H9 (cell line): ENCODE results near the gene CCT7. TPM values are rescaled to one million over a fixed set of nuclear protein-coding genes. Genes with fewer than 3 reads are reported as not detected.
A peak's percentile ranks its signal among the peaks of the same experiment; 100 is the strongest.

Experiments used
- DNase-seq: peaks from one replicate; pipeline ENCODE4 v3.0.0-alpha.2; 2017
- H2AFZ ChIP-seq: one replicate; pipeline ENCODE4 v1.6.1; 2013; ENCODE audit warnings: mild to moderate bottlenecking, low read length, control low read depth, moderate library complexity
- H2AK5ac ChIP-seq: 2 replicates; pipeline ENCODE4 v1.6.1; 2013; ENCODE audit warnings: low read length, control low read depth, mixed read lengths; ENCODE audit not compliant: insufficient read length
- H2BK120ac ChIP-seq: one replicate; pipeline ENCODE4 v1.6.1; 2013; ENCODE audit warnings: low read depth, mild to moderate bottlenecking, low read length, control low read depth, inconsistent platforms; ENCODE audit not compliant: poor library complexity, severe bottlenecking
- H2BK12ac ChIP-seq: 2 replicates; pipeline ENCODE4 v1.6.1; 2013; ENCODE audit warnings: low read length, control low read depth, mixed read lengths, low read depth; ENCODE audit not compliant: insufficient read length
- H2BK15ac ChIP-seq: 2 replicates; pipeline ENCODE4 v1.6.1; 2013; ENCODE audit warnings: low read depth, low read length, control low read depth
- H2BK20ac ChIP-seq: one replicate; pipeline ENCODE4 v1.6.1; 2013; ENCODE audit warnings: low read depth, mild to moderate bottlenecking, low read length, control low read depth, inconsistent platforms; ENCODE audit not compliant: poor library complexity, severe bottlenecking
- H2BK5ac ChIP-seq: 2 replicates; pipeline ENCODE4 v1.6.1; 2013; ENCODE audit warnings: low read length, control low read depth, mixed read lengths; ENCODE audit not compliant: insufficient read length
- H3K14ac ChIP-seq: 2 replicates; pipeline ENCODE4 v1.6.1; 2013; ENCODE audit warnings: low read length, control low read depth; ENCODE audit not compliant: insufficient read depth
- H3K18ac ChIP-seq: 2 replicates; pipeline ENCODE4 v1.6.1; 2013; ENCODE audit warnings: low read depth, mild to moderate bottlenecking, mixed read lengths, low read length, control low read depth; ENCODE audit not compliant: insufficient read length
- H3K23ac ChIP-seq: 2 replicates; pipeline ENCODE4 v1.6.1; 2013; ENCODE audit warnings: low read length, control low read depth, mixed read lengths, low read depth; ENCODE audit not compliant: insufficient read length
- H3K23me2 ChIP-seq: 2 replicates; pipeline ENCODE4 v1.6.1; 2013; ENCODE audit warnings: low read depth, mild to moderate bottlenecking, mixed read lengths, low read length, control low read depth; ENCODE audit not compliant: insufficient read length, poor library complexity, severe bottlenecking
- H3K27ac ChIP-seq: 2 replicates; pipeline ENCODE4 v1.5.1; 2013; ENCODE audit warnings: low read length, control low read depth, mixed read lengths, low read depth; ENCODE audit not compliant: insufficient read length
- H3K27me3 ChIP-seq: 2 replicates; pipeline ENCODE4 v1.6.1; 2013; ENCODE audit warnings: low read length, control low read depth, inconsistent platforms; ENCODE audit not compliant: insufficient read depth
- H3K4ac ChIP-seq: 2 replicates; pipeline ENCODE4 v1.6.1; 2013; ENCODE audit warnings: low read depth, mild to moderate bottlenecking, control low read depth, inconsistent platforms, low read length, moderate library complexity
- H3K4me1 ChIP-seq: 2 replicates; pipeline ENCODE4 v1.6.1; 2013; ENCODE audit warnings: low read length, control low read depth, inconsistent platforms; ENCODE audit not compliant: insufficient read depth
- H3K4me2 ChIP-seq: 2 replicates; pipeline ENCODE4 v1.6.1; 2013; ENCODE audit warnings: low read length, control low read depth, mixed read lengths; ENCODE audit not compliant: insufficient read length, insufficient read depth
- H3K56ac ChIP-seq: 2 replicates; pipeline ENCODE4 v1.6.1; 2013; ENCODE audit warnings: low read depth, mild to moderate bottlenecking, mixed read lengths, low read length, control low read depth; ENCODE audit not compliant: insufficient read length
- H3K79me1 ChIP-seq: 2 replicates; pipeline ENCODE4 v1.6.1; 2013; ENCODE audit warnings: low read depth, mild to moderate bottlenecking, moderate library complexity, low read length, control low read depth, inconsistent platforms; ENCODE audit not compliant: insufficient read depth, poor library complexity, severe bottlenecking
- H3K79me2 ChIP-seq: 2 replicates; pipeline ENCODE4 v1.6.1; 2013; ENCODE audit warnings: low read length, control low read depth, inconsistent platforms; ENCODE audit not compliant: insufficient read depth
- H3K9ac ChIP-seq: 2 replicates; pipeline ENCODE4 v1.6.1; 2013; ENCODE audit warnings: low read length, control low read depth, mixed read lengths; ENCODE audit not compliant: insufficient read length; ENCODE audit errors: extremely low read depth
- H3K9me3 ChIP-seq: one replicate; pipeline ENCODE4 v1.6.1; 2013; ENCODE audit warnings: low read depth, low read length, inconsistent platforms; ENCODE audit not compliant: control insufficient read depth
- H3T11ph ChIP-seq: one replicate; pipeline ENCODE4 v1.6.1; 2013; ENCODE audit warnings: mild to moderate bottlenecking, low read length, control low read depth, inconsistent platforms
- H4K20me1 ChIP-seq: one replicate; pipeline ENCODE4 v1.6.1; 2013; ENCODE audit not compliant: control insufficient read depth, insufficient read length, insufficient read depth
- H4K5ac ChIP-seq: 2 replicates; pipeline ENCODE4 v1.6.1; 2013; ENCODE audit warnings: low read depth, mild to moderate bottlenecking, mixed read lengths, low read length, control low read depth; ENCODE audit not compliant: insufficient read length
- H4K8ac ChIP-seq: replicated peaks from 2 replicates; pipeline ENCODE4 v1.6.1; 2013; ENCODE audit warnings: low read length, control low read depth, mixed read lengths, low read depth; ENCODE audit not compliant: insufficient read length
- H4K91ac ChIP-seq: 2 replicates; pipeline ENCODE4 v1.6.1; 2013; ENCODE audit warnings: low read depth, mild to moderate bottlenecking, moderate library complexity, mixed read lengths, low read length, control low read depth; ENCODE audit not compliant: insufficient read length
- H3K27ac Mint-ChIP-seq, 3 experiments: 2 replicates in 2 of 3; 3 replicates in 1 of 3; pipeline ENCODE4 v1.8.0; 2020 to 2021; ENCODE audit warnings: mixed read lengths in 3 of 3, mild to moderate bottlenecking in 1 of 3, moderate library complexity in 1 of 3
- H3K27me3 Mint-ChIP-seq: 2 replicates; pipeline ENCODE4 v1.8.0; 2021; ENCODE audit warnings: low read depth, mild to moderate bottlenecking, moderate library complexity, mixed read lengths
- H3K36me3 Mint-ChIP-seq, 3 experiments: 2 replicates in 2 of 3; 3 replicates in 1 of 3; pipeline ENCODE4 v1.8.0; 2020 to 2021; ENCODE audit warnings: low read depth in 3 of 3, mixed read lengths in 3 of 3; ENCODE audit not compliant: insufficient read depth in 1 of 3
- H3K4me1 Mint-ChIP-seq, 2 experiments: 2 replicates each; pipeline ENCODE4 v1.8.0; 2020; ENCODE audit warnings: mixed read lengths in 2 of 2
- H3K4me3 Mint-ChIP-seq, 2 experiments: 2 replicates in 1 of 2; 3 replicates in 1 of 2; pipeline ENCODE4 v1.8.0; 2020 to 2021; ENCODE audit warnings: mild to moderate bottlenecking in 2 of 2, mixed read lengths in 2 of 2, moderate library complexity in 1 of 2
- H3K9me3 Mint-ChIP-seq, 2 experiments: 2 replicates in 1 of 2; 3 replicates in 1 of 2; pipeline ENCODE4 v1.8.0; 2020; ENCODE audit warnings: mild to moderate bottlenecking in 2 of 2, mixed read lengths in 2 of 2, moderate library complexity in 1 of 2
- CTCF ChIP-seq: fragments of 200-600 bp; sonication (generic); conservative IDR thresholded peaks from 3 replicates; pipeline ENCODE4 v1.8.0; 2021; ENCODE audit warnings: antibody characterized with exemption, mild to moderate bottlenecking
- total RNA-seq: library from RNA; stranded (reverse); gene quantifications from 2 replicates; pipeline ENCODE4 v1.2.1, GENCODE V29; 2021

Gene CCT7
- total RNA-seq, 1 experiment from 2014 or later = 500 TPM

- Histone ChIP-seq H3K4ac (no peak overlapping the region), H2BK15ac (no peak overlapping the region), H3K27ac (no peak overlapping the region), H3K4me1 (peaks cover 3% of the 10 kb centered on the region; the same call in 1 of the 2 replicates), H3K14ac (no peak overlapping the region), H2AK5ac (no peak overlapping the region), H2BK120ac (no peak overlapping the region), H3K56ac (no peak overlapping the region), H2AFZ (no peak overlapping the region), H3K79me1 (no peaks in the 10 kb centered on the region), H4K20me1 (no peaks in the 10 kb centered on the region), H2BK12ac (no peak overlapping the region), H3K23ac (no peak overlapping the region), H3K4me2 (no peak overlapping the region), H2BK20ac (no peak overlapping the region), H4K5ac (no peak overlapping the region), H3K23me2 (peaks cover 22% of the 10 kb centered on the region), H4K8ac (no peak overlapping the region), H3K9ac (no peak overlapping the region), H4K91ac (no peak overlapping the region), H2BK5ac (no peak overlapping the region), H3K9me3 (no peaks in the 10 kb centered on the region), H3K27me3 (peaks cover 28% of the 10 kb centered on the region), H3K79me2 (no peaks in the 10 kb centered on the region), H3T11ph (no peak overlapping the region), H3K18ac (no peak overlapping the region)
- H3K9me3 Mint-ChIP-seq = peaks cover 0 to 2% of the 10 kb centered on the region in 2 experiments; a peak in 2 of 5 replicates
- H3K4me1 Mint-ChIP-seq = peaks cover 15 to 20% of the 10 kb centered on the region in 2 experiments
- peak overlapping the region in 1 of 2 experiments; percentile 1; a peak in 1 of 5 replicates for H3K4me3 Mint-ChIP-seq
- H3K36me3 Mint-ChIP-seq = no peaks in the 10 kb centered on the region; a peak in 1 of 7 replicates
- peak; percentile 20; the same call in 2 of the 3 replicates for TF ChIP-seq CTCF
- H3K27ac Mint-ChIP-seq = no peak overlapping the region
- no peak for DNase-seq
- H3K27me3 Mint-ChIP-seq = peaks cover 92% of the 10 kb centered on the region
Observed at GRCh38 chr2:73289304-73289703, 55.2 kb downstream of the CCT7 start.
